ENCODE results near the gene RER1. TPM values are rescaled to one million over a fixed set of nuclear protein-coding genes. Genes with fewer than 3 reads are reported as not detected.

Gene RER1
- total RNA-seq, 1 donor from 2014 or later = 164 TPM

- Mint-ChIP-seq H3K9me3 (no peaks in the 10 kb centered on the region), H3K4me1 (peaks cover 2% of the 10 kb centered on the region), H3K4me3 (no peak overlapping the region), H3K27ac (no peak overlapping the region), H3K27me3 (no peaks in the 10 kb centered on the region), H3K36me3 (ENCODE audit: low read depth) (peaks cover 24% of the 10 kb centered on the region)
- intact Hi-C loops (cut with micrococcal nuclease) = no loop called here
- no peak for DNase-seq
These were observed 17.2 kb downstream of the RER1 start for GRCh38 chr1:2408859-2409276.

- Mint-ChIP-seq H3K27me3 (no peaks in the 10 kb centered on the region), H3K4me1 (peaks cover 11% of the 10 kb centered on the region), H3K36me3 (ENCODE audit: low read depth) (peaks cover 21% of the 10 kb centered on the region), H3K27ac (no peak overlapping the region), H3K9me3 (no peaks in the 10 kb centered on the region), H3K4me3 (no peak overlapping the region)
- intact Hi-C loops (cut with micrococcal nuclease) = loop anchor here (5.0 to 10.0 kb wide), 3 partner anchors 178 to 1215 kb away; partner anchors contain the start of genes PRXL2B and TPRG1L
- no peak for DNase-seq
These were observed 18.1 kb downstream of the RER1 start for GRCh38 chr1:2409745-2410144.

- no peaks in the 10 kb centered on the region for H3K9me3 Mint-ChIP-seq
- H3K4me3 Mint-ChIP-seq = peak overlapping the region; percentile 94
- no peaks in the 10 kb centered on the region for H3K27me3 Mint-ChIP-seq
- intact Hi-C loops (cut with micrococcal nuclease) = loop anchor here (1.0 to 10.0 kb wide), 5 partner anchors 21 to 1213 kb away; partner anchors contain the start of genes MORN1, PRXL2B, RER1 and TPRG1L
- peak overlapping the region; percentile 95 for H3K27ac Mint-ChIP-seq
- peaks cover 13% of the 10 kb centered on the region for H3K36me3 Mint-ChIP-seq (ENCODE audit: low read depth)
- DNase-seq = no peak
- peaks cover 24% of the 10 kb centered on the region for H3K4me1 Mint-ChIP-seq
These were observed 20.3 kb downstream of the RER1 start for GRCh38 chr1:2411801-2412394.

DNA sequence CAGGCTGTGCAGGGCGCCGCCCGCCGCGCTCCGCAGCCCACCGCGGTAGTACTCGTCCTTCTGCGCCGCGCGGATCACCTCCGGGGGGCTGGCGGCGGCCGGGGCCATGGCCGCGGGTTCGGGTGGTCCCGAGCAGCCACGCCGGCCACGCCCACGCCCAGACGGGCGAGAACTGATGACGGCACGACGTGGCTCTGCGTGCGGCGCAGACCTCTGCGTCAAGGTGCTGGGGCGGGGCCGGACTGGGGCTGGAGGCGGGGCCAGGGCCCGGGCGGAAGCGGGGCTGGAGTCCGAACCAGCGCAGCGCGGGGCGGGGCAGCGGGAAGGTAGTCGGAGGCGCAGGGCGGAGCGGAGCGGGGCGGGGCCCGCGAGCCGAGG, 20.7 kb downstream of the RER1 start, which contains the start of gene PEX10:
Gene PEX10 (minus strand): TSS at position 170 of the 378 bp plus-strand sequence. CDS start 62 bp downstream, at position 108.
- Mint-ChIP-seq H3K27ac (peak within 1 kb of the TSS; percentile 95), H3K27me3 (no peaks in the 10 kb centered on the region), H3K9me3 (no peaks in the 10 kb centered on the region), H3K36me3 (ENCODE audit: low read depth) (peaks cover 11% of the 10 kb centered on the region), H3K4me1 (peaks cover 27% of the 10 kb centered on the region), H3K4me3 (peak within 1 kb of the TSS; percentile 94)
- intact Hi-C loops (cut with micrococcal nuclease) = loop anchor here (1.0 to 10.0 kb wide), 4 partner anchors 21 to 1212 kb away; partner anchors contain the start of genes MORN1, PRXL2B, RER1 and TPRG1L
- DNase-seq = peak; percentile 100

- H3K4me3 Mint-ChIP-seq = peak overlapping the region; percentile 88
- H3K27ac Mint-ChIP-seq = peak overlapping the region; percentile 84
- no peak for DNase-seq
- H3K36me3 Mint-ChIP-seq (ENCODE audit: low read depth) = peaks cover 8% of the 10 kb centered on the region
- no peaks in the 10 kb centered on the region for H3K9me3 Mint-ChIP-seq
- intact Hi-C loops (cut with micrococcal nuclease) = loop anchor here (1.0 to 10.0 kb wide), 4 partner anchors 22 to 1212 kb away; partner anchors contain the start of genes MORN1, PRXL2B, RER1 and TPRG1L
- H3K4me1 Mint-ChIP-seq = peaks cover 27% of the 10 kb centered on the region
- H3K27me3 Mint-ChIP-seq = no peaks in the 10 kb centered on the region
These were observed 21.3 kb downstream of the RER1 start for GRCh38 chr1:2412773-2413494.

- Mint-ChIP-seq H3K4me1 (peaks cover 27% of the 10 kb centered on the region), H3K4me3 (peak overlapping the region; percentile 88), H3K36me3 (ENCODE audit: low read depth) (peaks cover 8% of the 10 kb centered on the region), H3K27me3 (no peaks in the 10 kb centered on the region), H3K27ac (peak overlapping the region; percentile 83), H3K9me3 (no peaks in the 10 kb centered on the region)
- DNase-seq = peak; percentile 72
- intact Hi-C loops (cut with micrococcal nuclease) = loop anchor here (1.0 to 10.0 kb wide), 6 partner anchors 113 to 1211 kb away; partner anchors contain the start of genes PANK4, PRXL2B and TPRG1L
These were observed 22.1 kb downstream of the RER1 start for GRCh38 chr1:2413495-2414296.

DNA sequence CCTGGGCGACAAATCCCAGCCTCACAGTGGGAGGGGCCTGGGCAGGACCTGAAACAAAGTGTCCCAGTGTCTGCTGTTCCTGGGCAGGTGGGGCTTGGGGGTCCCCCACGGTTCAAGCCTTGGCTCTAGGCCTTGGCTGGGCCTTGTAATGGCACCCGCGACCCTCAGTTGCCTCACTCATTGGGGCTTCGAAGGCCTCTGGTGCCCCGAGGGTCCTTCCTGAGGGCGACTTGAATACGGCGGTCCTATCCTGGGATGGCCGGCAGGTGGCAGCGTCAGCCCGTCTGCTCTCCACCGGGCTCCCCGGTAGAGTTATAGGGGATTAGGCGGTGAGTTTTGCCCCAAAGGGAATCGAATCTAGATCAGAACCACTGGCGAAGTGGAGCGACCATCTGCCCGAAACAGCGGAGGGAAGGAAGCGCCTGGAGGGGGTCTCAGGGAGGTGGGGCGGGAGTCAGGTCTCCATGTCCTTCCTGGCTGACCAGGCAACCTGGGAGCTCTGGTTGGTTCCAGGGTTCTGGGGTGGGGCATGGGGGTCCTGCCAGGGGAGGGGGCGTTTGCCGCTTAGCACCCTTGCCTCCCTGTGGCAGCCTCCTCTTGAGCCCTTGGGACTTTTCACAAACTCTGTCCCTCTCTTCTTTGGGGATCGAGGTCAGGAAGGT, 22.8 kb downstream of the RER1 start:
- Mint-ChIP-seq H3K4me3 (peak overlapping the region; percentile 88), H3K9me3 (no peaks in the 10 kb centered on the region), H3K27me3 (no peaks in the 10 kb centered on the region), H3K27ac (peak overlapping the region; percentile 83), H3K4me1 (peaks cover 30% of the 10 kb centered on the region), H3K36me3 (ENCODE audit: low read depth) (peaks cover 4% of the 10 kb centered on the region)
- intact Hi-C loops (cut with micrococcal nuclease) = loop anchor here (1.0 to 10.0 kb wide), 6 partner anchors 112 to 1210 kb away; partner anchors contain the start of genes PANK4, PRXL2B and TPRG1L
- peak; percentile 94 for DNase-seq

DNA sequence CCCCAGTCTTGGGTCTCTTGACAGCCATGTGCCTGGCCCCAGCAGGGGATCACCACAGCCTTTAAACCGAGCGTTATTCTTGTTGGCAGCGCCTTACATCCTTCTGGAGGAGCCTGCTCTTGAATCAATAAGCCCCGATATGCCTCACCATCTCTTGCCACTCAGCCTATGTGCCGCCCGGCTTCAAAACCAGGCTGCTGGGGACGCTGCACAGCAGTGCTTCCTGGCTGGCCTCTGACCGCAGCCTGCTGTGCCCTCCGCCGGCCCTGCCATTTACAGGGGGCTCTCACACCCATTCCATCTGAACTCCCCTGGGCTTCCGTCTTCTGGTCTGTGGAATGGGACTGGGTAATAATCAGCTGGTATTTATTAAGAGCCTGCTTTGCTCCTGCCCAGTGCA, 23.7 kb downstream of the RER1 start:
- Mint-ChIP-seq H3K36me3 (ENCODE audit: low read depth) (peaks cover 4% of the 10 kb centered on the region), H3K27ac (peak overlapping the region; percentile 92), H3K4me3 (peak overlapping the region; percentile 88), H3K9me3 (no peaks in the 10 kb centered on the region), H3K4me1 (peaks cover 30% of the 10 kb centered on the region), H3K27me3 (no peaks in the 10 kb centered on the region)
- DNase-seq = no peak
- intact Hi-C loops (cut with micrococcal nuclease) = loop anchor here (10.0 kb wide), 1 partner anchor 1209 kb away; the partner anchor contains the start of gene TPRG1L

DNA sequence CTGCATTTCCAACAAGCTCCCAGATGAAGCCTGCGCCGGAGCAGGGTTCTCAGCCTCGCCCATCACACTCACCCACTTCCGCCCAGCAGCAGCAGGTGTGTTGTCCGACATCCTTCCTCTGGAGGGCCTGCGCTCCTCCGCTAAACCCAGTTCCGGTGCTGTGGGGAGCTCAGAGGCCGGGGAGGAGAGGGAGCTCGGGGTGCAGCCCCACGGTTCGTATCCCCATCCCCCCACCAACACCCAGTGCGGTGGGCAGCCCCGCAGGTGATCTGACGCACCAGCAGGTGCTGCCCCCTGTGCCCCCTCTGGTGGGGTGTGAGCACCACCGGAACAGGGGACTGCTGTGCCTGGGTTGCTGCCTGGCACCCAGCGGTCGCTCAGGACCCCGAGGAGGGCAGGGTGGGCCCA, 24.2 kb downstream of the RER1 start:
- intact Hi-C loops (cut with micrococcal nuclease) = loop anchor here (10.0 kb wide), 1 partner anchor 1209 kb away; the partner anchor contains the start of gene TPRG1L
- peak; percentile 86 for DNase-seq
- peaks cover 2% of the 10 kb centered on the region for H3K36me3 Mint-ChIP-seq (ENCODE audit: low read depth)
- H3K27me3 Mint-ChIP-seq = no peaks in the 10 kb centered on the region
- H3K4me3 Mint-ChIP-seq = peak overlapping the region; percentile 88
- peaks cover 30% of the 10 kb centered on the region for H3K4me1 Mint-ChIP-seq
- peak overlapping the region; percentile 92 for H3K27ac Mint-ChIP-seq
- no peaks in the 10 kb centered on the region for H3K9me3 Mint-ChIP-seq

DNA sequence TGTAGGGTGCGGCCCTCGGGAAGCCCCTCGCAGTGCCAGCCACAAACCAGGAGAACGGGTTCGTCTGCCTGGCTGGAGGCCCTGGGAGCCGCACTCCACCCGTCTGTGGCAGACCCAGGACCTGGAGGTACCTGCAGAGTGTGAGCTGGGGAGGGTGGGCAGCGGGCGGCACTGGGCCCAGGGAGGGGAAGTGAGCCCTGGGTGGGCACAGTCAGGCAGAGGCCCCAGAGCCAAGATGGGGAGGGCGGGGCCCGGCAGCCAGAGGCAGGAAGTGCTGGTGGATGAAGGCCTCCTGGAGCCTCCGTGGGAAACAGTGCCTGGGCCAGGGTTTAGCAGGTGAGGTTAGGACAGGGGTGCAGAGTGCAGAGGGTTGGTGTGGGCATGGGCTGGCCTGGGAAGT, 24.8 kb downstream of the RER1 start:
- Mint-ChIP-seq H3K9me3 (no peaks in the 10 kb centered on the region), H3K36me3 (ENCODE audit: low read depth) (peaks cover 2% of the 10 kb centered on the region), H3K27me3 (no peaks in the 10 kb centered on the region), H3K27ac (peak overlapping the region; percentile 73), H3K4me1 (peaks cover 30% of the 10 kb centered on the region), H3K4me3 (peak overlapping the region; percentile 88)
- peak; percentile 84 for DNase-seq
- intact Hi-C loops (cut with micrococcal nuclease) = loop anchor here (10.0 kb wide), 1 partner anchor 1208 kb away; the partner anchor contains the start of gene TPRG1L

- Mint-ChIP-seq H3K36me3 (ENCODE audit: low read depth) (no peaks in the 10 kb centered on the region), H3K4me3 (peak overlapping the region; percentile 88), H3K4me1 (peaks cover 28% of the 10 kb centered on the region), H3K9me3 (no peaks in the 10 kb centered on the region), H3K27me3 (no peaks in the 10 kb centered on the region), H3K27ac (peak overlapping the region; percentile 73)
- intact Hi-C loops (cut with micrococcal nuclease) = loop anchor here (10.0 kb wide), 1 partner anchor 1208 kb away; the partner anchor contains the start of gene TPRG1L
- no peak for DNase-seq
These were observed 25.6 kb downstream of the RER1 start for GRCh38 chr1:2417083-2417832.

DNA sequence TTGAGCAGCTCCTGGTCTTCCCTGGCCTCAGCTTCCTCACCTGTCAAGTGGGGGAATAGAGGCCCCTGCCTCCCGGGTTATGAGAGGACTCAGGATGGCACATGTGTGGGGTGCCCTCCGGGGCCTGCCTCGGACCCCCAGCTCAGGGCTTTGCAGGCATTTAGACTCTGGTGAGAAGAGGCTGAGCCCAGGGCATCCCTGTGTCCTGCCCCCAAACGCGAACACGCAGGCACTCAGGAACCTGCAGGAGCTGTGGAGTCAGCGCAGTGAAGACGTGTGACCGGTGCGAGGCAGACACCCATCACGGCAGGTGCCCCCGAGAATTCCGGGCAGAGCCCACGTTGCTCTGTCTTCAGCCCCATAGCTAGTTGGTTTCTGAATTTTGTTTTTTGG, 26.2 kb downstream of the RER1 start:
- no peaks in the 10 kb centered on the region for H3K36me3 Mint-ChIP-seq (ENCODE audit: low read depth)
- intact Hi-C loops (cut with micrococcal nuclease) = loop anchor here (10.0 kb wide), 1 partner anchor 1207 kb away; the partner anchor contains the start of gene TPRG1L
- peaks cover 28% of the 10 kb centered on the region for H3K4me1 Mint-ChIP-seq

More for the DNA sequence above, 26.2 kb downstream of the RER1 start:
- no peak overlapping the region for H3K4me3 Mint-ChIP-seq
- no peak overlapping the region for H3K27ac Mint-ChIP-seq
- DNase-seq = no peak
- no peaks in the 10 kb centered on the region for H3K9me3 Mint-ChIP-seq
- no peaks in the 10 kb centered on the region for H3K27me3 Mint-ChIP-seq

Data from activated CD4-positive, alpha-beta T cell treated with anti-CD3 and anti-CD28 coated beads, Interleukin-2, amount 10 ng/mL, durations not matched to agents 24 days and 14 days (primary cell).